ENCODE data around the gene CYB5D1. TPM values are rescaled to one million over a fixed set of nuclear protein-coding genes. Genes with fewer than 3 reads are reported as not detected.

The CYB5D1 gene
- total RNA-seq, 2 experiments from 2014 or later, result 13.5 to 16.2 TPM

GRCh38 chr17:7855660-7856010 lies 2.2 kb upstream of the CYB5D1 start:
- DNase-seq (no peak), ATAC-seq (no peak)
- no peak overlapping the region for H3K4me3 Mint-ChIP-seq
- no peaks in the 10 kb centered on the region for H3K27me3 Mint-ChIP-seq
- peaks cover 31% of the 10 kb centered on the region for H3K36me3 Mint-ChIP-seq (ENCODE audit: low read depth)
- POLR2A ChIA-PET, result interaction anchor here (1.0 to 2.9 kb wide), 5 partner anchors 12 to 318 kb away, joined by 4 to 42 read pairs (median 16); no protein-coding TSS in a partner anchor
- H3K27ac Mint-ChIP-seq, result no peak overlapping the region
- H3K4me1 Mint-ChIP-seq (ENCODE audit: low read depth), result peaks cover 41% of the 10 kb centered on the region
- no peak for TF ChIP-seq CTCF (IDR thresholded peaks at IDR 0.05)
- CTCF ChIA-PET, result interaction anchor here (0.7 kb wide), 1 partner anchor 218 kb away, joined by 3 read pairs; no protein-coding TSS in a partner anchor
- no peaks in the 10 kb centered on the region for H3K9me3 Mint-ChIP-seq
- intact Hi-C loops (cut with micrococcal nuclease), result loop anchor here (2.0 to 10.0 kb wide), 2 partner anchors 13 to 281 kb away; partner anchors contain the start of gene CD68

GRCh38 chr17:7856011-7856810 lies 1.6 kb upstream of the CYB5D1 start:
- ChIA-PET CTCF (interaction anchor here (0.7 to 1.7 kb wide), 11 partner anchors 11 to 217 kb away, joined by 3 to 9 read pairs (median 6); partner anchors contain the start of genes RNF227, TP53 and WRAP53), POLR2A (interaction anchor here (0.9 to 2.9 kb wide), 8 partner anchors 12 to 317 kb away, joined by 3 to 42 read pairs (median 7); no protein-coding TSS in a partner anchor)
- peaks cover 36% of the 10 kb centered on the region for H3K4me1 Mint-ChIP-seq (ENCODE audit: low read depth)
- no peaks in the 10 kb centered on the region for H3K27me3 Mint-ChIP-seq
- H3K4me3 Mint-ChIP-seq, result no peak overlapping the region
- TF ChIP-seq CTCF (IDR thresholded peaks at IDR 0.05), result no peak
- ATAC-seq (no peak), DNase-seq (peak; percentile 57)
- H3K27ac Mint-ChIP-seq, result no peak overlapping the region
- H3K36me3 Mint-ChIP-seq (ENCODE audit: low read depth), result peaks cover 26% of the 10 kb centered on the region
- no peaks in the 10 kb centered on the region for H3K9me3 Mint-ChIP-seq
- intact Hi-C loops (cut with micrococcal nuclease), result loop anchor here (2.0 to 10.0 kb wide), 2 partner anchors 13 to 281 kb away; partner anchors contain the start of gene CD68

GRCh38 chr17:7856811-7857712 lies 741 bp upstream of the CYB5D1 start, which contains the start of gene NAA38:
Gene NAA38 (minus strand): TSS chr17:7857559. CDS start chr17:7857463, 96 bp downstream.
- intact Hi-C loops (cut with micrococcal nuclease), result loop anchor here (2.0 to 10.0 kb wide), 2 partner anchors 14 to 282 kb away; partner anchors contain the start of gene CD68
- no peak for TF ChIP-seq CTCF (IDR thresholded peaks at IDR 0.05)
- ATAC-seq, result peak; percentile 90
- POLR2A ChIA-PET, result interaction anchor here (0.7 to 2.9 kb wide), 11 partner anchors 11 to 284 kb away, joined by 3 to 42 read pairs (median 6); partner anchors contain the start of genes RNF227 and TP53
- Mint-ChIP-seq H3K36me3 (ENCODE audit: low read depth) (peaks cover 22% of the 10 kb centered on the region), H3K27ac (no peak within 1 kb of the TSS), H3K9me3 (no peaks in the 10 kb centered on the region), H3K27me3 (no peaks in the 10 kb centered on the region), H3K4me1 (ENCODE audit: low read depth) (peaks cover 33% of the 10 kb centered on the region), H3K4me3 (no peak within 1 kb of the TSS)
- peak; percentile 98 for DNase-seq
- CTCF ChIA-PET, result interaction anchor here (0.7 to 1.7 kb wide), 20 partner anchors 10 to 169 kb away, joined by 3 to 9 read pairs (median 4); partner anchors contain the start of genes RNF227, TP53 and WRAP53

DNA sequence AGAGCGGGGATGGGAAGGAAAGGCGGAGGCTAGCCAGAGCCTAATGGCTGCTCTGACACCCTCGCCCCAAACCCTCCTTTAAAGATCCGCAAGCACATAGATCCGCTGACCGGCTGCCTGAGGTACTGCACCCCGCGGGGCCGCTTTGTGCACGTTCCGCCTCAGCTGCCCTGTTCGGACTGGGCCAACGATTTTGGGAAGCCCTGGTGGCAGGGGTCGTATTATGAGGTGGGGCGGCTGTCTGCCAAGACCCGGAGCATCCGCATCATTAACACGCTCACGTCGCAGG lies 663 bp downstream of the CYB5D1 start:
- CTCF ChIA-PET, result interaction anchor here (1.6 to 6.1 kb wide), 3 partner anchors 11 to 131 kb away, joined by 5 to 78 read pairs (median 7); no protein-coding TSS in a partner anchor
- Mint-ChIP-seq H3K4me1 (ENCODE audit: low read depth) (peaks cover 31% of the 10 kb centered on the region), H3K4me3 (no peak overlapping the region), H3K27me3 (no peaks in the 10 kb centered on the region), H3K27ac (no peak overlapping the region), H3K36me3 (ENCODE audit: low read depth) (peaks cover 17% of the 10 kb centered on the region), H3K9me3 (no peaks in the 10 kb centered on the region)
- peak; percentile 54 for DNase-seq
- peak; percentile 19 for TF ChIP-seq CTCF (IDR thresholded peaks at IDR 0.05)
- POLR2A ChIA-PET, result interaction anchor here (1.0 to 1.4 kb wide), 2 partner anchors 24 to 25 kb away, joined by 4 read pairs; partner anchors contain the start of gene KDM6B
- no peak for ATAC-seq
- intact Hi-C loops (cut with micrococcal nuclease), result loop anchor here (10.0 kb wide), 1 partner anchor 284 kb away; the partner anchor contains the start of gene CD68
